IPS-15b (cell line): ENCODE results near the gene SERPINB6.
"Not testable (repeated sequence)": the region's sequence is repeated elsewhere in the genome, so short reads cannot be mapped to it uniquely, and the experiment has no call there.

Experiments
- H3K27me3 ChIP-seq: one replicate; pipeline ENCODE4 v1.6.1; 2013; ENCODE audit warnings: low read length; ENCODE audit not compliant: control insufficient read depth, insufficient read depth
- H3K36me3 ChIP-seq: one replicate; pipeline ENCODE4 v1.6.1; 2013; ENCODE audit warnings: low read length; ENCODE audit not compliant: control insufficient read depth, insufficient read depth
- H3K4me1 ChIP-seq: one replicate; pipeline ENCODE4 v1.6.1; 2013; ENCODE audit warnings: mild to moderate bottlenecking, low read length; ENCODE audit not compliant: control insufficient read depth, insufficient read depth
- H3K4me3 ChIP-seq: one replicate; pipeline ENCODE4 v1.5.1; 2013; ENCODE audit warnings: low read depth, low read length
- H3K9ac ChIP-seq: one replicate; pipeline ENCODE4 v1.6.1; 2013; ENCODE audit warnings: low read depth, mild to moderate bottlenecking, low read length
- H3K9me3 ChIP-seq: one replicate; pipeline ENCODE4 v1.6.1; 2013; ENCODE audit warnings: mild to moderate bottlenecking, low read length; ENCODE audit not compliant: control insufficient read depth, insufficient read depth

SERPINB6 gene

DNA sequence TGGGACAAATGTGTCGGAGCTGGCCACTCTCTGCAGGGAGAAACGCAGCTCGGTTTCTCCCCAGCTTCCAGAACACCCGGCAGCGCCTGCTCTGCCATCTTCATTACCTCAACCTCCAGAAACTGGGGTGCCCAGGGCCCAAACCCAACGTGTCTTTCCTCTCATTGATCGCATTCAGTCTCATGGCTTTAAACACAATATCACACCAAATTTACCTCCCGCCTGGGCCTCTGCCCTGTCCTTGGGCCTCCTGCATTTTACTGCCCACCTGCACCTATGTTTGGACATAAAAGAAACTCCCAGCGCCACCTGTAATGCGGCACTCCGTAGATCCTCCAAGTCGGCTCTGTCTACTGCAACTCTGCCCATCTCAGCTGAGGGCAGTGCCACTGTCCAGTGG is 22.2 kb downstream of the SERPINB6 start:
- H3K4me3 ChIP-seq = no peak overlapping the region
- H3K36me3 ChIP-seq = peaks cover 7% of the 10 kb centered on the region
- H3K9me3 ChIP-seq = no peaks in the 10 kb centered on the region
- H3K4me1 ChIP-seq = peaks cover 4% of the 10 kb centered on the region
- H3K9ac ChIP-seq = no peak overlapping the region
- H3K27me3 ChIP-seq = no peaks in the 10 kb centered on the region

DNA sequence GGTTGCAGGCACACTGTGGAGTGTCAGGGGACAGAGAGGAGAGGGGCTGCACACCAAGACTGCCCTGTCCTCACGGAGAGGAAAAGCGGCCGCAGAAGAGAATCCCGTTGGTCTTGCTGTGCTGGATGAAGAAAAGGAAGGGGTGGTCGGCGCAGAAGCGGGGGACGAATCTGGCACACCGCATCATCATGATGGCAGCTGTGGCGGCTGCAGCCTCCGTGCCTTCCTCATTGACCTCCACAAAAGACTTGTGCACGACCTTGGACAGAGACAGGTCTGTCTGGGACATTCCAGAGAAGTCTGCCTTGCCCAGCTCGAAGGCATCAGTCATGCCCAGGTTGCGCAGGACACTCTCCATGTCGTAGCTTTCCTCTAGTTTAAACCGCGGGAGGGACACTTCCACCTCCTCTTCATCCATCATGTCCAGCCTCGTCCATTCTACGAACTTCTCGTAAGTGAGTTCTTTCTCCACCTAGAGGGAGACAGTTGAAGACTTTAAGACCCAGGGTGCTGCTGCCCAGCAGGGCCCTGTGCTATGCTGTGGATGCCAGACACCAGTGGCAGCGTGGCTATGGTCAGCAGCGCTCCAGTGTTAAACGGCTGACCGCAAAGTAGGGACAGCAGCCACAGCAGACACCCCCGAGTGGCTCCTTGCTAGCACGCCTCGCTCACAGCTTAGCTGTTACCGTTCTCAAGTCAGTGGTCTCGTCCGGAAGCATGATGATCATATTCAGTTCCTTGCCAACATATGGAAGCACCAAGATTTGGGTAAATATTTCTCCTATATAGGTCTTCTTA is 22.9 kb downstream of the SERPINB6 start:
- Histone ChIP-seq H3K4me3 (no peak overlapping the region), H3K4me1 (peaks cover 4% of the 10 kb centered on the region), H3K36me3 (peaks cover 7% of the 10 kb centered on the region), H3K9ac (no peak overlapping the region), H3K9me3 (no peaks in the 10 kb centered on the region), H3K27me3 (no peaks in the 10 kb centered on the region)

DNA sequence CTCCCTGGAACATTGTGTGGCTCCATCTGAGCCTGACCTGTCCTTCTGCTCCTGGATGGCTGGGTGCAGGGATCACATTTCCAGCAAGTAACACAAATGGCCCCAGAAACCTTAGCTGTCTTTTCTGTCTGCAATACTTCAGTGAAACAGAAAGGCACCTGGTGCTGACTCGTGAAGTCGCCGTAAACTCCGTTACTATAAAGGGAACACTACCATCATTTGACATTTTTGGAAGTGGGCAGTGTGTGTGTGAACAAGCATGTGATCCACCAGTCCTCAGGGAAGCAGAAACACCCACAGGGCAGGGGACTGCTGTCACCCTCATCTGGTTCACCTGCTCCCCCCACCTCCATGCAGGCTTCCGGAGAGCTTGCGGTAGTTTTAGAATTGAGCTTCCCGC is 23.9 kb downstream of the SERPINB6 start:
- Histone ChIP-seq H3K4me3 (no peak overlapping the region), H3K9me3 (no peaks in the 10 kb centered on the region), H3K9ac (no peak overlapping the region), H3K36me3 (peaks cover 7% of the 10 kb centered on the region), H3K27me3 (no peaks in the 10 kb centered on the region), H3K4me1 (no peaks in the 10 kb centered on the region)

DNA sequence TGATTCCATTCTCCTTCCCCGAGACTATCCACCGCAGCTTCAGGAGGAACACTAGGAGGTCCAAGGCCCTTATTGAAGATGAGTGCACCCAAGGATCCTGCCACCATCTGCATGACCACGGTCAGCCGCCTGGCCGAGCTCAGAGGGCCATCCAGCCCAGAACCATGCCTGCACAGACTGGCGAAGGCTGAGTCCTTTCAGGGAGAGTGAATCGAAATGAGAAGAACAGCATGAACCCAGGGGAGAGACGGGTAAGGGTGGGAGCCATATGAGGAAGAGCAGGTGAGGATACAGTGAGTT is 26.3 kb downstream of the SERPINB6 start:
- peaks cover 7% of the 10 kb centered on the region for H3K36me3 ChIP-seq
- no peak overlapping the region for H3K9ac ChIP-seq
- H3K9me3 ChIP-seq = no peaks in the 10 kb centered on the region
- H3K4me1 ChIP-seq = no peaks in the 10 kb centered on the region
- no peak overlapping the region for H3K4me3 ChIP-seq
- H3K27me3 ChIP-seq = no peaks in the 10 kb centered on the region

DNA sequence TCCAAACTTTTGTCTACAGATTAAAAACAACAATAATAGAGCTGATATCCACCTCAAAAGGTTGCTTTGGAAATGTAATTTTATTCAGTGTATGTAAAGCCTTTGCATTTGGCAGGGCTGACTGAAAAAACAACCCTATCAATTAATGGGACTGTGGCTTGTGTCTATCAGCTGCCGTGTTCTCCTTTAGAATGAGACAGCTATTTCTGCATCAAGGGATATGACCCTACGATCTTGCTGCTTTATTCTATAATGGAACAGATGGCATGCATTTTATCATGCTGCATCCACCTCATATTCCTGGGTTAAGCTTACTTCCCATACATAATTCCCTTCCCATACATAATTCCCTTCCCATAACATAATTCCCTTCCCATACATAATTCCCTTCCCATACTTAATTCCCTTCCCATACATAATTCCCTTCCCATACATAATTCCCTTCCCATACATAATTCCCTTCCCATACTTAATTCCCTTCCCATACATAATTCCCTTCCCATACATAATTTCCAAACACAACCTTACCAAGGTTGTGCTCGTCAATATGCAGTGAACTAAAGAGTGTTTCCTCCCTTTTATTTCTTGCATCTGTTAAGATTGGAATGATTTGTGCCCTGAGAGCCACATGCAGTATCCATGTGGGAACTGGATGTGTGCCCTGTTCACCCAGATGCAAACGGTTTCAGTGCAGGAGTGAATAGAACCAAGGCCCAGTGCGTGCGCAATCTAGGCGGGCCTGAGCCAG is 26.8 kb downstream of the SERPINB6 start:
- no peaks in the 10 kb centered on the region for H3K27me3 ChIP-seq
- H3K9me3 ChIP-seq = no peaks in the 10 kb centered on the region
- H3K4me1 ChIP-seq = no peaks in the 10 kb centered on the region
- peaks cover 7% of the 10 kb centered on the region for H3K36me3 ChIP-seq
- H3K9ac ChIP-seq = no peak overlapping the region
- no peak overlapping the region for H3K4me3 ChIP-seq

DNA sequence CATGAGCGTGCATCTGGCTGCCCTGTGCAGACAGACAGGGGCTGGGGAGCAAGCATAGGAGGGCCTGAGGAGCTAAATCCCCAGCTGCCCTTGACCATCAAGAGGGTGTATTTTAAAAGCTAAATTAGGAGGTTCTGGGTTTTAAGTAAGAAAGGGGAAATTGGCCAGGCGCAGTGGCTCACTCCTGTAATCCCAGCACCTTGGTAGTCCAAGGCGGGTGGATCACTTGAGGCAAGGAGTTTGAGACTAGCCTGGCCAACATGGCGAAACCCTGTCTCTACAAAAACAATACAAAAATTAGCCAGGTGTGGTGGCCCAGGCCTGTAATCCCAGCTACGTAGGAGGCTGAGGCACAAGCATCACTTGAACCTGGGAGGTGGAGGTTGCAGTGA is 27.8 kb downstream of the SERPINB6 start:
- no peak overlapping the region for H3K9ac ChIP-seq
- H3K9me3 ChIP-seq = no peaks in the 10 kb centered on the region
- peaks cover 7% of the 10 kb centered on the region for H3K36me3 ChIP-seq
- no peak overlapping the region for H3K4me3 ChIP-seq
- no peaks in the 10 kb centered on the region for H3K27me3 ChIP-seq
- H3K4me1 ChIP-seq = no peaks in the 10 kb centered on the region

DNA sequence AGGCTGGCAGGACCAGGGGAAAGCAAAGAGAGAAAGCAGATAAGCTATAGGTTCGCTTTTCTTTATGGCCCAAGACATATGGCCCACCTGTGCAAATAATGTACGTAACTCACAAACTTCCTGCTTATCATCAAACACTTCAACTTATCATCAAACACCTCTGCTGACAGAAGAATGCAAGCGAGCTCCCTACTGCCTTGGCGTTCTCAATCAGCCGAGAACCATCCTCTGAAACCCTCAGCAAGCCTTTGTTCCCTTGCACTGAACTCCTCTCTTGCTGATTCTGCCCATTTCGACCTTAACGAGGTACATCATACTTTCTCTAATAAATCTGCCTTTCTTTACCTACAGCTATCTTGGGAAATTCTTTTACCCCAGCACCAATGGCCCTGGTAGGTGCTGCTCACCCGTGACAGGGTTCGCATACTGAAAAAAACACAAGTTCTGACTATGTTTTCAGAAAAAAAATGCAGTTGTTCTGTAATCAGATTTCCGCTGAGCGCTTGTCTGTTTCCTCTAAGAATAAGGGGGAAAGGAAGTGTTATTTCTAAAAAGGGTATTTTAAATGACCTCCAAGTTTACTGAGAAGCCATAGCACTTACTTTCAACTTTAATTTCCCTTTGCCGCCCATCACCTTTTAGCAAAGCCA is 28.3 kb downstream of the SERPINB6 start:
- no peaks in the 10 kb centered on the region for H3K4me1 ChIP-seq
- H3K36me3 ChIP-seq = peaks cover 5% of the 10 kb centered on the region
- no peaks in the 10 kb centered on the region for H3K27me3 ChIP-seq
- no peak overlapping the region for H3K4me3 ChIP-seq
- H3K9me3 ChIP-seq = no peaks in the 10 kb centered on the region
- H3K9ac ChIP-seq = no peak overlapping the region

DNA sequence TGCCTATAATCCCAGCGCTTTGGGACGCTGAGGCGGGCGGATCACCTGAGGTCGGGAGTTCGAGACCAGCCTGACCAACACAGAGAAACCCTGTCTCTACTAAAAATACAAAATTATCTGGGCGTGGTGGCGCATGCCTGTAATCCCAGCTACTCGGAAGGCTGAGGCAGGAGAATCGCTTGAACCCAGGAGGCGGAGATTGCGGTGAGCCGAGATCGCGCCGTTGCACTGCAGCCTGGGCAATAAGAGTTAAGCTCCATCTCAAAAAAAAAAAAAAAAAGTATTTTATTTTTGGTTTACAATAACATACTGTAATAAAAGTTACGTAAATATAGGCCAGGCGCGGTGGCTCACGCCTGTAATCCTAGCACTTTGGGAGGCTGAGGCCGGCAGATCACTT is 29.3 kb downstream of the SERPINB6 start:
- not testable (repeated sequence) for H3K27me3 ChIP-seq, H3K4me1 ChIP-seq, H3K4me3 ChIP-seq, H3K9me3 ChIP-seq, H3K36me3 ChIP-seq, H3K9ac ChIP-seq

DNA sequence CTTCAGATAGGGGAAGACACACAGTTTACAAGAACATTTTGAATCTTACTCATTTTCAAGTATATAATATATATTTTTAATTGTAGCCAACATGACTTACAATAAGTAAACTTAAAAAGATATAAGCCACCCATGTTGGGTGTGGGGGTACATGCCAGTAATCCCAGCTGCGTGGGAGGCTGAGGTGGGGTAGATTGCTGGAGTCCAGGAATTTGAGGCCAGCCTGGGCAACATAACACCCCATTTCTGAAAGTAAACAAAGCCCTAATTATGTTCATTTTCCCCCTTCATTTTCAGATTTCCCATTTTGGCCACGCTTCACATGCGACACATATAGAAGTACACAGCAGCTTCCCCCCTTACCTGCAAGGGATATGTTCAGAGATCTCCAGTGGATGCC is 30.5 kb downstream of the SERPINB6 start:
- Histone ChIP-seq H3K36me3 (no peaks in the 10 kb centered on the region), H3K4me3 (no peak overlapping the region), H3K27me3 (no peaks in the 10 kb centered on the region), H3K9ac (no peak overlapping the region), H3K4me1 (no peaks in the 10 kb centered on the region), H3K9me3 (no peaks in the 10 kb centered on the region)

DNA sequence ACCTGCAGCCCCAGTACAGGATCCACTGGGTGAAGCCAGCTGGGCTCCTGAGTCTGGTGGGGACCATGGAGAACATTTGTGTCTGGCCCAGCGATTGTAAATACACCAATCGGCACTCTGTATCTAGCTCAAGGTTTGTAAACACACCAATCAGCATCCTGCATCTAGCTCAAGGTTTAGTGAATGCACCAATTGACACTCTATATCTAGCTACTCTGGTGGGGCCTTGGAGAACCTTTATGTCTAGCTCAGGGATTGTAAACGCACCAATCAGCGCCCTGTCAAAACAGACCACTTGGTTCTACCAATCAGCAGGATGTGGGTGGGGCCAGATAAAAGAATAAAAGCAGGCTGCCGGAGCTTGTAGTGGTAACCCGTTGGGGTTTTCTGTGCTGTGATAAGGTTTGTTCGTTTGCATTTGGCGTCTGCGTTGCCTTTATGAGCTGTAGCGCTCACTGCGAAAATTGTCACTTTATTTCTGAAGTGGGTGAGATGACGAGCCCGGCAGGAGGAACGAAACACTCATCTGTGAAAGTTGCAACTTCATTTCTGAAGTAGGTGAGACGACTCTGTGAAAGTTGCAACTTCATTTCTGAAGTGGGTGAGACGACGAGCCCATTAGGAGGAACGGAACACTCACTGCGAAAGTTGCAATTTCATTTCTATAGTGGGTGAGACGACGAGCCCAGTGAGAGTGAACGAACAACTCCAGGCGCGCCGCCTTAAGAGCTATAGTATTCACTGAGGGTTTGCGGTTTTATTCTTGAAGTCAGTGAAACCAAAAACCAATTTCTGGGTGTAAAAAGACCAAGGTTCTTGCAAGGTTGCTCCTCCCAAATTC is 31.1 kb downstream of the SERPINB6 start:
- Histone ChIP-seq H3K4me3 (no peak overlapping the region), H3K4me1 (no peaks in the 10 kb centered on the region)

DNA sequence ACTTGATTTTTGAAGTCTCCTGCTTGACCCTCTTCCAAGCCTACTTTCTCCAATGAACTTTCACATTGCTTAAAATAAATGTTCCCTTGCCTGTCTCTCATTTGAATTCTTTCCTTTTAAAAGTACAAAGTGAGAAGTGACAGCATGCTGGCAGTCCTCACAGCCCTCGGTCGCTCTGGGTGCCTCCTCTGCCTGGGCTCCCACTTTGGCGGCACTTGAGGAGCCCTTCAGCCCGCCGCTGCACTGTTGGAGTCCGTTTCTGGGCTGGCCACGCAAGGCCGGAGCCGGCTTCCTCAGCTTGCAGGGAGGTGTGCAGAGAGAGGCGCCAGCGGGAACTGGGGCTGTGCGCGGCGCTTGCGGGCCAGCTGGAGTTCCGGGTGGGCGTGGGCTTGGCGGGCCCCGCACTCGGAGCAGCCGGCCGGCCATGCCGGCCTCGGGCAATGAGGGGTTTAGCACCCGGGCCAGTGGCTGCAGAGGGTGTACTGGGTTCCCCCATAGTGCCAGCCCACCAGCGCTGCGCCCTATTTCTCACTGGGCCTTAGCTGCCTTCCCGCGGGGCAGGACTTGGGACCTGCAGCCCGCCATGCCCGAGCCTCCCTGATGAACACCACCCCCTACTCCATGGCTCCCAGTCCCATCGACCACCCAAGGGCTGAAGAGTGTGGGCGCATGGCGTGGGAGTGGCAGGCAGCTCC is 31.9 kb downstream of the SERPINB6 start:
- Histone ChIP-seq H3K4me3 (no peak overlapping the region), H3K27me3 (no peaks in the 10 kb centered on the region), H3K36me3 (no peaks in the 10 kb centered on the region), H3K9ac (no peak overlapping the region), H3K4me1 (no peaks in the 10 kb centered on the region), H3K9me3 (no peaks in the 10 kb centered on the region)

More for the DNA sequence above, 31.1 kb downstream of the SERPINB6 start:
- Histone ChIP-seq H3K9ac (no peak overlapping the region), H3K9me3 (no peaks in the 10 kb centered on the region), H3K36me3 (no peaks in the 10 kb centered on the region), H3K27me3 (no peaks in the 10 kb centered on the region)
